ENCODE data around the gene PGAM1. TPM values are rescaled to one million over a fixed set of nuclear protein-coding genes. Genes with fewer than 3 reads are reported as not detected.

The PGAM1 gene
- total RNA-seq, 1 donor from 2014 or later = 57.9 TPM

GRCh38 chr10:97452352-97452751, 26.4 kb downstream of the PGAM1 start:
- no peak overlapping the region for H3K4me3 ChIP-seq (ENCODE audit: low read length in 3 of 3)
- no peaks in the 10 kb centered on the region for H3K9me3 ChIP-seq (ENCODE audit: control insufficient read depth in 3 of 3, low read length in 3 of 3)
- H3K9ac ChIP-seq (ENCODE audit: low read depth in 1 of 3, low read length in 3 of 3) = no peak overlapping the region
- no peak overlapping the region for H3K27ac ChIP-seq (ENCODE audit: low read depth, low read length)
- peaks cover 20 to 37% (median 27%) of the 10 kb centered on the region in 3 donors for H3K36me3 ChIP-seq (ENCODE audit: control insufficient read depth in 3 of 3, insufficient read depth in 3 of 3, low read length in 3 of 3)
- H3K4me1 ChIP-seq (ENCODE audit: control insufficient read depth in 3 of 3, insufficient read depth in 3 of 3, low read length in 3 of 3) = peaks cover 11 to 26% (median 25%) of the 10 kb centered on the region in 3 donors
- no peaks in the 10 kb centered on the region for H3K27me3 ChIP-seq (ENCODE audit: control insufficient read depth in 3 of 3, insufficient read depth in 3 of 3, low read length in 3 of 3)

- Histone ChIP-seq H3K36me3 (ENCODE audit: control insufficient read depth in 3 of 3, insufficient read depth in 3 of 3, low read length in 3 of 3) (peaks cover 36 to 53% (median 45%) of the 10 kb centered on the region in 3 donors), H3K4me1 (ENCODE audit: control insufficient read depth in 3 of 3, insufficient read depth in 3 of 3, low read length in 3 of 3) (peaks cover 11 to 24% (median 17%) of the 10 kb centered on the region in 3 donors), H3K27ac (ENCODE audit: low read depth, low read length) (peak overlapping the region; percentile 9), H3K27me3 (ENCODE audit: control insufficient read depth in 3 of 3, insufficient read depth in 3 of 3, low read length in 3 of 3) (no peaks in the 10 kb centered on the region), H3K9me3 (ENCODE audit: control insufficient read depth in 3 of 3, low read length in 3 of 3) (no peaks in the 10 kb centered on the region), H3K9ac (ENCODE audit: low read depth in 1 of 3, low read length in 3 of 3) (no peak overlapping the region), H3K4me3 (ENCODE audit: low read length in 3 of 3) (no peak overlapping the region)
Measured at GRCh38 chr10:97454330-97455036, 28.5 kb downstream of the PGAM1 start.

GRCh38 chr10:97456034-97456685, 30.2 kb downstream of the PGAM1 start:
- Histone ChIP-seq H3K9me3 (ENCODE audit: control insufficient read depth in 3 of 3, low read length in 3 of 3) (no peaks in the 10 kb centered on the region), H3K27ac (ENCODE audit: low read depth, low read length) (no peak overlapping the region), H3K36me3 (ENCODE audit: control insufficient read depth in 3 of 3, insufficient read depth in 3 of 3, low read length in 3 of 3) (peaks cover 50 to 70% (median 62%) of the 10 kb centered on the region in 3 donors)

GRCh38 chr10:97456686-97457065, 30.7 kb downstream of the PGAM1 start:
- Histone ChIP-seq H3K27ac (ENCODE audit: low read depth, low read length) (no peak overlapping the region), H3K9ac (ENCODE audit: low read depth in 1 of 3, low read length in 3 of 3) (no peak overlapping the region), H3K4me1 (ENCODE audit: control insufficient read depth in 3 of 3, insufficient read depth in 3 of 3, low read length in 3 of 3) (peaks cover 2 to 13% (median 8%) of the 10 kb centered on the region in 3 donors), H3K27me3 (ENCODE audit: control insufficient read depth in 3 of 3, insufficient read depth in 3 of 3, low read length in 3 of 3) (no peaks in the 10 kb centered on the region), H3K9me3 (ENCODE audit: control insufficient read depth in 3 of 3, low read length in 3 of 3) (no peaks in the 10 kb centered on the region), H3K4me3 (ENCODE audit: low read length in 3 of 3) (no peak overlapping the region), H3K36me3 (ENCODE audit: control insufficient read depth in 3 of 3, insufficient read depth in 3 of 3, low read length in 3 of 3) (peaks cover 55 to 75% (median 67%) of the 10 kb centered on the region in 3 donors)

More at GRCh38 chr10:97456034-97456685, 30.2 kb downstream of the PGAM1 start:
- Histone ChIP-seq H3K4me3 (ENCODE audit: low read length in 3 of 3) (no peak overlapping the region), H3K4me1 (ENCODE audit: control insufficient read depth in 3 of 3, insufficient read depth in 3 of 3, low read length in 3 of 3) (peaks cover 2 to 13% (median 9%) of the 10 kb centered on the region in 3 donors), H3K27me3 (ENCODE audit: control insufficient read depth in 3 of 3, insufficient read depth in 3 of 3, low read length in 3 of 3) (no peaks in the 10 kb centered on the region), H3K9ac (ENCODE audit: low read depth in 1 of 3, low read length in 3 of 3) (no peak overlapping the region)

- Histone ChIP-seq H3K9me3 (ENCODE audit: control insufficient read depth in 3 of 3, low read length in 3 of 3) (no peaks in the 10 kb centered on the region), H3K4me3 (ENCODE audit: low read length in 3 of 3) (no peak overlapping the region), H3K27me3 (ENCODE audit: control insufficient read depth in 3 of 3, insufficient read depth in 3 of 3, low read length in 3 of 3) (no peaks in the 10 kb centered on the region), H3K4me1 (ENCODE audit: control insufficient read depth in 3 of 3, insufficient read depth in 3 of 3, low read length in 3 of 3) (peaks cover 5 to 13% (median 11%) of the 10 kb centered on the region in 3 donors), H3K9ac (ENCODE audit: low read depth in 1 of 3, low read length in 3 of 3) (no peak overlapping the region), H3K36me3 (ENCODE audit: control insufficient read depth in 3 of 3, insufficient read depth in 3 of 3, low read length in 3 of 3) (peaks cover 63 to 80% (median 80%) of the 10 kb centered on the region in 3 donors), H3K27ac (ENCODE audit: low read depth, low read length) (no peak overlapping the region)
Measured at GRCh38 chr10:97459111-97459510, 33.1 kb downstream of the PGAM1 start.

GRCh38 chr10:97459933-97460332, 33.9 kb downstream of the PGAM1 start:
- Histone ChIP-seq H3K4me1 (ENCODE audit: control insufficient read depth in 3 of 3, insufficient read depth in 3 of 3, low read length in 3 of 3) (peaks cover 5 to 8% (median 6%) of the 10 kb centered on the region in 3 donors), H3K36me3 (ENCODE audit: control insufficient read depth in 3 of 3, insufficient read depth in 3 of 3, low read length in 3 of 3) (peaks cover 64 to 81% (median 80%) of the 10 kb centered on the region in 3 donors)

GRCh38 chr10:97462309-97462708, 36.3 kb downstream of the PGAM1 start:
- H3K4me3 ChIP-seq (ENCODE audit: low read length in 3 of 3) = no peak overlapping the region
- H3K9ac ChIP-seq (ENCODE audit: low read depth in 1 of 3, low read length in 3 of 3) = no peak overlapping the region
- H3K36me3 ChIP-seq (ENCODE audit: control insufficient read depth in 3 of 3, insufficient read depth in 3 of 3, low read length in 3 of 3) = peaks cover 71 to 85% (median 80%) of the 10 kb centered on the region in 3 donors
- no peaks in the 10 kb centered on the region for H3K9me3 ChIP-seq (ENCODE audit: control insufficient read depth in 3 of 3, low read length in 3 of 3)
- H3K27me3 ChIP-seq (ENCODE audit: control insufficient read depth in 3 of 3, insufficient read depth in 3 of 3, low read length in 3 of 3) = no peaks in the 10 kb centered on the region
- peaks cover 3 to 8% (median 4%) of the 10 kb centered on the region in 3 donors for H3K4me1 ChIP-seq (ENCODE audit: control insufficient read depth in 3 of 3, insufficient read depth in 3 of 3, low read length in 3 of 3)
- no peak overlapping the region for H3K27ac ChIP-seq (ENCODE audit: low read depth, low read length)

More at GRCh38 chr10:97459933-97460332, 33.9 kb downstream of the PGAM1 start:
- H3K4me3 ChIP-seq (ENCODE audit: low read length in 3 of 3) = no peak overlapping the region
- no peak overlapping the region for H3K9ac ChIP-seq (ENCODE audit: low read depth in 1 of 3, low read length in 3 of 3)
- H3K27me3 ChIP-seq (ENCODE audit: control insufficient read depth in 3 of 3, insufficient read depth in 3 of 3, low read length in 3 of 3) = no peaks in the 10 kb centered on the region
- no peaks in the 10 kb centered on the region for H3K9me3 ChIP-seq (ENCODE audit: control insufficient read depth in 3 of 3, low read length in 3 of 3)
- no peak overlapping the region for H3K27ac ChIP-seq (ENCODE audit: low read depth, low read length)

GRCh38 chr10:97463363-97464132, 37.6 kb downstream of the PGAM1 start:
- no peaks in the 10 kb centered on the region for H3K9me3 ChIP-seq (ENCODE audit: control insufficient read depth in 3 of 3, low read length in 3 of 3)
- peaks cover 3 to 8% (median 4%) of the 10 kb centered on the region in 3 donors for H3K4me1 ChIP-seq (ENCODE audit: control insufficient read depth in 3 of 3, insufficient read depth in 3 of 3, low read length in 3 of 3)
- no peak overlapping the region for H3K27ac ChIP-seq (ENCODE audit: low read depth, low read length)
- H3K4me3 ChIP-seq (ENCODE audit: low read length in 3 of 3) = no peak overlapping the region
- no peaks in the 10 kb centered on the region for H3K27me3 ChIP-seq (ENCODE audit: control insufficient read depth in 3 of 3, insufficient read depth in 3 of 3, low read length in 3 of 3)
- no peak overlapping the region for H3K9ac ChIP-seq (ENCODE audit: low read depth in 1 of 3, low read length in 3 of 3)
- H3K36me3 ChIP-seq (ENCODE audit: control insufficient read depth in 3 of 3, insufficient read depth in 3 of 3, low read length in 3 of 3) = peaks cover 72 to 83% (median 81%) of the 10 kb centered on the region in 3 donors

- H3K4me3 ChIP-seq (ENCODE audit: low read length in 3 of 3) = no peak overlapping the region
- H3K9me3 ChIP-seq (ENCODE audit: control insufficient read depth in 3 of 3, low read length in 3 of 3) = no peaks in the 10 kb centered on the region
- H3K27me3 ChIP-seq (ENCODE audit: control insufficient read depth in 3 of 3, insufficient read depth in 3 of 3, low read length in 3 of 3) = no peaks in the 10 kb centered on the region
- H3K9ac ChIP-seq (ENCODE audit: low read depth in 1 of 3, low read length in 3 of 3) = no peak overlapping the region
- H3K4me1 ChIP-seq (ENCODE audit: control insufficient read depth in 3 of 3, insufficient read depth in 3 of 3, low read length in 3 of 3) = peaks cover 3 to 8% (median 4%) of the 10 kb centered on the region in 3 donors
- H3K36me3 ChIP-seq (ENCODE audit: control insufficient read depth in 3 of 3, insufficient read depth in 3 of 3, low read length in 3 of 3) = peaks cover 71 to 81% (median 80%) of the 10 kb centered on the region in 3 donors
- H3K27ac ChIP-seq (ENCODE audit: low read depth, low read length) = no peak overlapping the region
Measured at GRCh38 chr10:97464226-97464625, 38.2 kb downstream of the PGAM1 start.
